ENCODE data around the gene KRTAP25-1.

Gene KRTAP25-1

GRCh38 chr21:30329203-30329875 is 40.0 kb upstream of the KRTAP25-1 start:
- Histone ChIP-seq H3K9me3 (ENCODE audit: insufficient read depth, low read length, severe bottlenecking) (no peaks in the 10 kb centered on the region), H3K4me3 (ENCODE audit: low read depth in 1 of 2, low read length in 2 of 2) (no peak overlapping the region), H3K4me2 (ENCODE audit: insufficient read depth, low read length) (no peak overlapping the region), H3K27me3 (ENCODE audit: insufficient read depth, low read length, poor library complexity) (no peaks in the 10 kb centered on the region), H3K27ac (ENCODE audit: low read length) (no peak overlapping the region), H3K9ac (ENCODE audit: low read depth, low read length) (no peak overlapping the region), H3K36me3 (ENCODE audit: insufficient read depth, low read length) (no peaks in the 10 kb centered on the region), H4K20me1 (ENCODE audit: insufficient read depth, low read length) (no peaks in the 10 kb centered on the region), H2AFZ (ENCODE audit: low read depth, low read length) (no peak overlapping the region), H3K4me1 (ENCODE audit: insufficient read depth, low read length) (no peaks in the 10 kb centered on the region), H3K79me2 (ENCODE audit: insufficient read depth, low read length) (no peaks in the 10 kb centered on the region)
- DNase-seq: no peak
- TF ChIP-seq EZH2 (IDR thresholded peaks at IDR 0.05; ENCODE audit: borderline replicate concordance, low read depth, low read length, severe bottlenecking): no peak
- no peak for TF ChIP-seq CTCF (IDR thresholded peaks at IDR 0.05; ENCODE audit: borderline replicate concordance, extremely low read depth, low read length, poor library complexity, severe bottlenecking)
- no peak for ATAC-seq (ENCODE audit: insufficient read depth, low read depth)

GRCh38 chr21:30326390-30326789 is 37.1 kb upstream of the KRTAP25-1 start:
- Histone ChIP-seq H3K4me3 (ENCODE audit: low read depth in 1 of 2, low read length in 2 of 2) (no peak overlapping the region), H3K9ac (ENCODE audit: low read depth, low read length) (no peak overlapping the region), H3K4me1 (ENCODE audit: insufficient read depth, low read length) (no peaks in the 10 kb centered on the region), H3K27me3 (ENCODE audit: insufficient read depth, low read length, poor library complexity) (no peaks in the 10 kb centered on the region), H3K9me3 (ENCODE audit: insufficient read depth, low read length, severe bottlenecking) (no peaks in the 10 kb centered on the region), H3K27ac (ENCODE audit: low read length) (no peak overlapping the region), H4K20me1 (ENCODE audit: insufficient read depth, low read length) (no peaks in the 10 kb centered on the region), H3K79me2 (ENCODE audit: insufficient read depth, low read length) (no peaks in the 10 kb centered on the region), H3K4me2 (ENCODE audit: insufficient read depth, low read length) (no peak overlapping the region), H3K36me3 (ENCODE audit: insufficient read depth, low read length) (no peaks in the 10 kb centered on the region), H2AFZ (ENCODE audit: low read depth, low read length) (no peak overlapping the region)
- ATAC-seq (ENCODE audit: insufficient read depth, low read depth): no peak
- DNase-seq: no peak
- no peak for TF ChIP-seq CTCF (IDR thresholded peaks at IDR 0.05; ENCODE audit: borderline replicate concordance, extremely low read depth, low read length, poor library complexity, severe bottlenecking)
- no peak for TF ChIP-seq EZH2 (IDR thresholded peaks at IDR 0.05; ENCODE audit: borderline replicate concordance, low read depth, low read length, severe bottlenecking)

GRCh38 chr21:30320215-30320614 is 30.9 kb upstream of the KRTAP25-1 start, which contains the start of gene KRTAP26-1:
TSS of gene KRTAP26-1 (minus strand) at chr21:30320315. CDS start at chr21:30320035, 280 bp downstream.
- no peaks in the 10 kb centered on the region for H3K79me2 ChIP-seq (ENCODE audit: insufficient read depth, low read length)
- no peak within 1 kb of the TSS for H2AFZ ChIP-seq (ENCODE audit: low read depth, low read length)
- no peak within 1 kb of the TSS for H3K27ac ChIP-seq (ENCODE audit: low read length)
- no peak within 1 kb of the TSS for H3K4me2 ChIP-seq (ENCODE audit: insufficient read depth, low read length)
- H4K20me1 ChIP-seq (ENCODE audit: insufficient read depth, low read length): no peaks in the 10 kb centered on the region
- no peaks in the 10 kb centered on the region for H3K9me3 ChIP-seq (ENCODE audit: insufficient read depth, low read length, severe bottlenecking)
- TF ChIP-seq CTCF (IDR thresholded peaks at IDR 0.05; ENCODE audit: borderline replicate concordance, extremely low read depth, low read length, poor library complexity, severe bottlenecking) (no peak), EZH2 (IDR thresholded peaks at IDR 0.05; ENCODE audit: borderline replicate concordance, low read depth, low read length, severe bottlenecking) (no peak)
- H3K27me3 ChIP-seq (ENCODE audit: insufficient read depth, low read length, poor library complexity): no peaks in the 10 kb centered on the region
- no peak within 1 kb of the TSS for H3K9ac ChIP-seq (ENCODE audit: low read depth, low read length)
- no peak for DNase-seq
- H3K4me1 ChIP-seq (ENCODE audit: insufficient read depth, low read length): no peaks in the 10 kb centered on the region
- no peaks in the 10 kb centered on the region for H3K36me3 ChIP-seq (ENCODE audit: insufficient read depth, low read length)
- no peak within 1 kb of the TSS for H3K4me3 ChIP-seq (ENCODE audit: low read depth in 1 of 2, low read length in 2 of 2)
- no peak for ATAC-seq (ENCODE audit: insufficient read depth, low read depth)

All from DND-41 (cell line).